GM10266 (cell line): ENCODE data around the gene C16orf78.

ENCODE experiments used
- DNase-seq: peaks from one replicate; pipeline ENCODE4 v3.0.0; 2012; ENCODE audit errors: extremely low spot score
- CTCF ChIP-seq: IDR thresholded peaks from 2 replicates; pipeline ENCODE4 v1.5.1; 2012; ENCODE audit warnings: mild to moderate bottlenecking, low read depth; ENCODE audit not compliant: control insufficient read depth, insufficient read depth; ENCODE audit errors: missing control alignments

The C16orf78 gene

GRCh38 chr16:49431591-49432290, 58.1 kb downstream of the C16orf78 start:
- DNase-seq: no peak

GRCh38 chr16:49434733-49435132, 61.1 kb downstream of the C16orf78 start:
- no peak for DNase-seq
- no peak for TF ChIP-seq CTCF

More at GRCh38 chr16:49431591-49432290, 58.1 kb downstream of the C16orf78 start:
- no peak for TF ChIP-seq CTCF

- no peak for DNase-seq
- TF ChIP-seq CTCF: no peak
Measured at GRCh38 chr16:49436181-49436580, 62.6 kb downstream of the C16orf78 start.

GRCh38 chr16:49437344-49437743, 63.7 kb downstream of the C16orf78 start:
- TF ChIP-seq CTCF: no peak
- no peak for DNase-seq

- DNase-seq: no peak
Measured at GRCh38 chr16:49439050-49439449, 65.4 kb downstream of the C16orf78 start.

GRCh38 chr16:49439676-49440075, 66.1 kb downstream of the C16orf78 start:
- no peak for TF ChIP-seq CTCF

More at GRCh38 chr16:49439050-49439449, 65.4 kb downstream of the C16orf78 start:
- TF ChIP-seq CTCF: no peak

More at GRCh38 chr16:49439676-49440075, 66.1 kb downstream of the C16orf78 start:
- DNase-seq: no peak
